Osteocyte (in vitro differentiated cells): Measurements from ENCODE around the gene POLDIP2. TPM values are rescaled to one million over a fixed set of nuclear protein-coding genes. Genes with fewer than 3 reads are reported as not detected.

Source experiments
- DNase-seq: peaks from one replicate; pipeline ENCODE4 v3.0.0; 2021; ENCODE audit warnings: mixed read lengths; ENCODE audit not compliant: unreplicated experiment; ENCODE audit errors: extremely low spot score
- H3K27ac Mint-ChIP-seq: one replicate; pipeline ENCODE4 v1.8.0; 2021; ENCODE audit warnings: mild to moderate bottlenecking, mixed read lengths; ENCODE audit not compliant: unreplicated experiment
- H3K27me3 Mint-ChIP-seq: one replicate; pipeline ENCODE4 v1.8.0; 2021; ENCODE audit warnings: mixed read lengths; ENCODE audit not compliant: unreplicated experiment
- H3K36me3 Mint-ChIP-seq: one replicate; pipeline ENCODE4 v1.8.0; 2021; ENCODE audit warnings: mixed read lengths; ENCODE audit not compliant: unreplicated experiment
- H3K4me1 Mint-ChIP-seq: one replicate; pipeline ENCODE4 v1.8.0; 2021; ENCODE audit warnings: mixed read lengths; ENCODE audit not compliant: unreplicated experiment
- H3K4me3 Mint-ChIP-seq: one replicate; pipeline ENCODE4 v1.8.0; 2021; ENCODE audit warnings: mild to moderate bottlenecking, moderate library complexity, mixed read lengths; ENCODE audit not compliant: unreplicated experiment
- H3K9me3 Mint-ChIP-seq: one replicate; pipeline ENCODE4 v1.8.0; 2021; ENCODE audit warnings: mixed read lengths; ENCODE audit not compliant: unreplicated experiment
- CTCF ChIP-seq: fragments of 200-600 bp; sonication (generic); IDR thresholded peaks from 2 replicates; pipeline ENCODE4 v1.5.0; 2021; ENCODE audit warnings: antibody characterized with exemption, mild to moderate bottlenecking, moderate library complexity
- total RNA-seq: library from RNA; stranded (reverse); gene quantifications from 2 replicates; pipeline ENCODE4 v1.2.1, GENCODE V29; 2021

The POLDIP2 gene
- total RNA-seq, 1 donor from 2014 or later: 79.8 TPM

- Mint-ChIP-seq H3K36me3 (peaks cover 5% of the 10 kb centered on the region), H3K27me3 (no peaks in the 10 kb centered on the region), H3K4me1 (peaks cover 8% of the 10 kb centered on the region), H3K27ac (no peak overlapping the region), H3K4me3 (no peak overlapping the region), H3K9me3 (no peaks in the 10 kb centered on the region)
- TF ChIP-seq CTCF: no peak
- DNase-seq: no peak
Observed at GRCh38 chr17:28365487-28365886, 8.2 kb upstream of the POLDIP2 start.

- H3K9me3 Mint-ChIP-seq: no peaks in the 10 kb centered on the region
- no peak within 1 kb of the TSS for H3K27ac Mint-ChIP-seq
- no peak for DNase-seq
- H3K36me3 Mint-ChIP-seq: peaks cover 8% of the 10 kb centered on the region
- H3K4me1 Mint-ChIP-seq: peaks cover 2% of the 10 kb centered on the region
- no peak for TF ChIP-seq CTCF
- no peak within 1 kb of the TSS for H3K4me3 Mint-ChIP-seq
- no peaks in the 10 kb centered on the region for H3K27me3 Mint-ChIP-seq
Observed at GRCh38 chr17:28364665-28365363, 7.5 kb upstream of the POLDIP2 start, which contains the start of gene SEBOX. Gene SEBOX, minus strand, starts transcription at chr17:28365199. Its CDS starts 48 bp downstream, at chr17:28365151.

GRCh38 chr17:28363776-28364650 lies 6.7 kb upstream of the POLDIP2 start:
- no peaks in the 10 kb centered on the region for H3K27me3 Mint-ChIP-seq
- no peak for DNase-seq
- H3K27ac Mint-ChIP-seq: no peak overlapping the region
- TF ChIP-seq CTCF: no peak
- H3K36me3 Mint-ChIP-seq: peaks cover 12% of the 10 kb centered on the region
- no peaks in the 10 kb centered on the region for H3K9me3 Mint-ChIP-seq
- no peak overlapping the region for H3K4me3 Mint-ChIP-seq
- no peaks in the 10 kb centered on the region for H3K4me1 Mint-ChIP-seq

GRCh38 chr17:28363186-28363585 lies 5.9 kb upstream of the POLDIP2 start:
- TF ChIP-seq CTCF: no peak
- H3K27ac Mint-ChIP-seq: no peak overlapping the region
- no peak for DNase-seq
- no peaks in the 10 kb centered on the region for H3K27me3 Mint-ChIP-seq
- H3K4me1 Mint-ChIP-seq: peaks cover 3% of the 10 kb centered on the region
- no peak overlapping the region for H3K4me3 Mint-ChIP-seq
- H3K9me3 Mint-ChIP-seq: no peaks in the 10 kb centered on the region
- peaks cover 12% of the 10 kb centered on the region for H3K36me3 Mint-ChIP-seq

- Mint-ChIP-seq H3K4me1 (peaks cover 23% of the 10 kb centered on the region), H3K27me3 (no peaks in the 10 kb centered on the region), H3K36me3 (peaks cover 28% of the 10 kb centered on the region), H3K4me3 (peak overlapping the region; percentile 95), H3K9me3 (no peaks in the 10 kb centered on the region), H3K27ac (peak overlapping the region; percentile 88)
- DNase-seq: no peak
- no peak for TF ChIP-seq CTCF
Observed at GRCh38 chr17:28357901-28358197, 522 bp upstream of the POLDIP2 start.
